GM18873 (cell line): Measurements from ENCODE around the gene DHX15.

ENCODE experiments used
- ATAC-seq: cut with Tn5 transposase; IDR thresholded peaks from one replicate; pipeline ENCODE4 v1.9.1; 2021; ENCODE audit warnings: mild to moderate bottlenecking, moderate library complexity, moderate number of reproducible peaks; ENCODE audit not compliant: unreplicated experiment, low FRiP score

Gene DHX15

GRCh38 chr4:24495388-24495787 lies 89.0 kb downstream of the DHX15 start:
- ATAC-seq, result no peak

GRCh38 chr4:24489870-24490269 lies 94.5 kb downstream of the DHX15 start:
- ATAC-seq, result no peak

GRCh38 chr4:24488399-24489164 lies 95.8 kb downstream of the DHX15 start:
- no peak for ATAC-seq

GRCh38 chr4:24482871-24483270 lies 101.5 kb downstream of the DHX15 start:
- no peak for ATAC-seq

- ATAC-seq, result no peak
These were observed 106.4 kb downstream of the DHX15 start for GRCh38 chr4:24477919-24478318.
